NCI-H146 (cell line): ENCODE measurements around the gene VWC2L.
A peak's percentile ranks its signal among the peaks of the same experiment; 100 is the strongest.

Source experiments
- DNase-seq: peaks from one replicate; lab custom pipeline; 2025; lab: John Stamatoyannopoulos, UW

The VWC2L gene

DNA sequence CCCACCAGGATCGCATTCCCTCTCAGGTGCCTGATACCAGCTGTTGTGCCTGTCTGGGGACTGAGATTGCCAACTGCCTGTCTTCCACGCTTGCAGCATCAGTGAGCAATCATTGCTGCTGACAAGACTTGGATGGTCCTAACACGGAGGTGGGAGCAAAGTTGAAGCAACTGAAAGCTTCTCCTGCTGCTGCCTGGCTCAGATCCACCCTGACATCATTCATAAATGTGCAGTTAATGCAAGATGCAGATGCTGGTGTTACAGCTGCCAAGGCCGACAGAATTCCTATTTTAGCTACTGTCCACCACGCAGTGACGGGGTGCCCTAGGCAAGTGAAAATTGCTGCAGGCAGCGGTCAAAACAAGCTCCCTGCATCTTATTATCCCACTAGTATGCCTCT is 131.4 kb downstream of the VWC2L start:
- peak; percentile 7 for DNase-seq

DNA sequence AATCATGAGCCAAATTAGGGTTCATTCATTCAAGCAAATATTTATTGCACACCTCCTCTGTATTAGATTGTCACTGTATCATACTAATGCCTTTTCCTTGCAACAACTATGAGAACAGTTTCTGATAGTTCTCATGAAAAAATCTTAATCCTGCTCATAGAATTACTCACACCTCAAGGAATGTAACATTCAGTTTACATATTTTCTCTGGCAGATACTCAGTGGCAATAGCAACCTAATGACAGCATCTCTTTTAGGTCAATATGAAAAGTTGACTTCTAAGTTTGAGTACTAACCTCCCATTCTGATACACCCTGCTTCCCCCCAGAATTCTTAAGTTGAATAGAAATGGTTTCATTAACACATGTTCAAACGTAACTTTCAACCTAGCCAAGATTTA is 132.0 kb downstream of the VWC2L start:
- DNase-seq: no peak

GRCh38 chr2:214543386-214543955 is 132.6 kb downstream of the VWC2L start:
- no peak for DNase-seq

- no peak for DNase-seq
Measured at GRCh38 chr2:214545898-214546542, 135.2 kb downstream of the VWC2L start.

GRCh38 chr2:214547931-214548330 is 137.1 kb downstream of the VWC2L start:
- DNase-seq: no peak

GRCh38 chr2:214549946-214550345 is 139.1 kb downstream of the VWC2L start:
- no peak for DNase-seq

DNA sequence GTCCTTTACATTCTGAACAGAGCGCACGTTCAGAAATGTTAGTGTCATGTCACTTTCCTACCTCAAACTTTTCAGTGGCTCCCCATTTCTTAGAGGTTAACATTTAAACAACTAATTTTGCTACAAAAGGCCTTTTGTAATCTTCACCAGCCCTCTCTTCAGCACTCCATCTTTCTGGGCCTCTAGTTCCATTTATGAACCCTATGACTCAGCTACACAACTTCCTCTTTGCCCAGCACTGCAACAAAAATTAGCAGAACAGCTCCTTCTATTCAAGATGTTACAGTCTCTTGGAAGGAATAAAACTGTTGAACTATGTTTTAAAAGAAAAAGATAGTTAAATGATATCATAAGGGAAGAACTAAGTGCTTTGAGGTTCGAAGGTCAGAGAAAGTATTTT is 139.9 kb downstream of the VWC2L start:
- no peak for DNase-seq

GRCh38 chr2:214557884-214558283 is 147.0 kb downstream of the VWC2L start:
- DNase-seq: no peak

- no peak for DNase-seq
Measured at GRCh38 chr2:214558341-214558740, 147.5 kb downstream of the VWC2L start.

GRCh38 chr2:214560176-214560575 is 149.3 kb downstream of the VWC2L start:
- DNase-seq: no peak

DNA sequence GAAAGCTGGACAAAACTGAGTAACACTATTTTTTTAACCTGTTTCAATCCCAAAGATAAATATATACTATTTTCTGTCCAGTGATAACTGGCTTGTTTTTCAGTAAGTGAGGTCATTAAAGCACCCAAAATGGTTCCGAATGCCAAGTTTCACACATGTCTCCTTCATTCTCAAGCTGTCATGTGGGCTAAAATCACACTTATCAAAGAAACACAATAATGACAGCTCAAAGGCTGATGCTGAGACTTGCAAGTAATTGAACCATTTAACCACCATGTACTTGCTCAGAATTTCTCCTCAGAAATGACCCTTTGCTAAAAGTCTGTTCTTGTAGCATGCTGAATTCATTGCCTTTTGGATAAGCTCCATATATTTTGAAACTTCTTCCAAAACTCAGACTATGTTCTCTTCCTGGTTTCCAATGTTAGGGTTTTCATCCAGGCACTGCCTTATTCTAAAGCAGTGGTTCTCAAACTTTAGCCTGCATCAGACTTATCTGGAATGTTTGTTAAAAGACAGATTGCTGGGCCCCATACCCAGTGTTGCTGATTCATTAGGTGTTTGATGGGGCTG is 149.8 kb downstream of the VWC2L start:
- DNase-seq: no peak

- no peak for DNase-seq
Measured at GRCh38 chr2:214565246-214565645, 154.4 kb downstream of the VWC2L start.

GRCh38 chr2:214566457-214566856 is 155.6 kb downstream of the VWC2L start:
- no peak for DNase-seq

GRCh38 chr2:214569419-214570035 is 158.7 kb downstream of the VWC2L start:
- no peak for DNase-seq

- DNase-seq: no peak
Measured at GRCh38 chr2:214574084-214574781, 163.4 kb downstream of the VWC2L start.

GRCh38 chr2:214575030-214575429 is 164.2 kb downstream of the VWC2L start:
- DNase-seq: no peak

DNA sequence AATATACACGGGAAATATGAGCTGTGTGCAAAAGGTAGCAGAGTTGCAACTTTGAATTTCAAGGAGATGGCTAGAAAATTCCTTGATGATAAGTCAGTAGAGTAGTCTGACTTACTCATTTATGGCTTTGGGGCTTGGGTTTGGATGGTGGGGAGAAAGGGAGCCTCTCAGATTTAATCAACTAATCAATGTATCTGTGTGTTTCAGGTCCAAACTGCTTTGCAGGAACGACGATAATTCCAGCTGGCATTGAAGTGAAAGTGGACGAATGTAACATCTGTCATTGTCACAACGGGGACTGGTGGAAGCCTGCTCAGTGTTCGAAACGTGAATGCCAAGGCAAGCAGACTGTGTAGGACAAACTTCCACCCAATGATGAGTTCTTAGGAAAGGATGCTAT is 164.6 kb downstream of the VWC2L start:
- no peak for DNase-seq

- DNase-seq: no peak
Measured at GRCh38 chr2:214577769-214578168, 166.9 kb downstream of the VWC2L start.

GRCh38 chr2:214578442-214578841 is 167.6 kb downstream of the VWC2L start:
- no peak for DNase-seq

DNA sequence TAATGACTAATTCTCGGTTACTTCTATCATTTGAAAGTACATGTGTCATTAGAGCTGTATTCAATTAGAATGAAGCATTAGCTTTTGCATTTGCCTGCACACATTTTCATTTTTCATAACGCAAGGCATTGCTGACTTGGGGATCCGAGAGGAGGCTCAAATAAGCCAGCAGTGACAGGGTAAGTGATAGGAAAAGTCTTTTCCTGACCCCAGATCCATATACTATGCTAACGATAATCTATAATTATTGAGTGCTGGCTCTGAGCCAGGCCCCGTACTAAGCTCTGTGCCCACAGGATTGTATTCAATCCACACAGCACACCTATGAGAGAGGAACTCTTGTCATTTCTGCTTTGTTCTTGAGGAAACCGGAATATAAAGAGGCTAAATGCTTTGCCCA is 168.2 kb downstream of the VWC2L start:
- no peak for DNase-seq

DNA sequence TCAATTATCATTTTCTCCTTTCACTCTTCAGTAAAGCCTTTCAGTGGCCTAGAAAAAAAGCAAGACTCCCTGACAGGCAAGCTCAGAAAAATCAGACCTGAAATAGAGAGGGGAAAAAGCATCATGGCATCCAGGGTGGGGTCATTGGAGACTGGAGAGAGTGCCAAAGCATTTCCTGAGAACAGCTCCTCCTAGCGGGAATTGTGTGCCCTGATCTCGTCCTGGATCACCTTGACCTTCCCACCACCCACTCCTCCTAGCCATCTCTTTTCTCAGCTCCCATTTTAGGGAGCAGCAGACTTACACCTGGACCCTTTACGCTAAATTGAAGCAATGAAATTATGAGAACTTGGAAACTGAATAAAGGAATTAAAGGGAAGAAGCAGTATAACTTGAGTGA is 176.6 kb downstream of the VWC2L start:
- DNase-seq: peak; percentile 1

DNA sequence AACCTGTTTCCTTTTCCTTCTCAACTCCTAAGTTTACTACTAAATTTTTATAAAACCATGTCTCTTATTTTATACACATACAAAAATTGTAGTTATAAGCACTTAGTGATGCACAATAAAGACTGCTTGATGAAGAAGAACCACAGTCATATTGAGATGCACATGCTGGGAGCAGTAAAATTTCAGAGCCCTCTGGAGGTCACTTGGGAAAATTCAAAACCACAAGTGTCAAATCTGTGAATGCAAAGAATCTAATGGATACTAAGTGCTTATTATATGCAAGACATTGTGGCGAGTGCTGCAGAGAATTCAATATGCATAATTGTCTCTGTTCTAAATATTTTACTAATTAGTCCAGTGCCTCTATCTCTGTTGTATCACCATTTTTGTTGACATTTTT is 180.5 kb downstream of the VWC2L start:
- DNase-seq: no peak

GRCh38 chr2:214592011-214592410 is 181.2 kb downstream of the VWC2L start:
- no peak for DNase-seq
